Tongue (tissue), 2 donors: ENCODE data around the gene GNGT2. TPM values are rescaled to one million over a fixed set of nuclear protein-coding genes. Genes with fewer than 3 reads are reported as not detected.

ENCODE experiments used
- DNase-seq: peaks from one replicate; pipeline ENCODE4 v3.0.0-alpha.2; 2015
- total RNA-seq: library from RNA; depleted of rRNA; stranded (reverse); fragments of >200 nt; gene quantifications from one replicate; pipeline ENCODE4 v1.2.3, GENCODE V29; 2014

The GNGT2 gene
- total RNA-seq = 0.92 TPM

DNA sequence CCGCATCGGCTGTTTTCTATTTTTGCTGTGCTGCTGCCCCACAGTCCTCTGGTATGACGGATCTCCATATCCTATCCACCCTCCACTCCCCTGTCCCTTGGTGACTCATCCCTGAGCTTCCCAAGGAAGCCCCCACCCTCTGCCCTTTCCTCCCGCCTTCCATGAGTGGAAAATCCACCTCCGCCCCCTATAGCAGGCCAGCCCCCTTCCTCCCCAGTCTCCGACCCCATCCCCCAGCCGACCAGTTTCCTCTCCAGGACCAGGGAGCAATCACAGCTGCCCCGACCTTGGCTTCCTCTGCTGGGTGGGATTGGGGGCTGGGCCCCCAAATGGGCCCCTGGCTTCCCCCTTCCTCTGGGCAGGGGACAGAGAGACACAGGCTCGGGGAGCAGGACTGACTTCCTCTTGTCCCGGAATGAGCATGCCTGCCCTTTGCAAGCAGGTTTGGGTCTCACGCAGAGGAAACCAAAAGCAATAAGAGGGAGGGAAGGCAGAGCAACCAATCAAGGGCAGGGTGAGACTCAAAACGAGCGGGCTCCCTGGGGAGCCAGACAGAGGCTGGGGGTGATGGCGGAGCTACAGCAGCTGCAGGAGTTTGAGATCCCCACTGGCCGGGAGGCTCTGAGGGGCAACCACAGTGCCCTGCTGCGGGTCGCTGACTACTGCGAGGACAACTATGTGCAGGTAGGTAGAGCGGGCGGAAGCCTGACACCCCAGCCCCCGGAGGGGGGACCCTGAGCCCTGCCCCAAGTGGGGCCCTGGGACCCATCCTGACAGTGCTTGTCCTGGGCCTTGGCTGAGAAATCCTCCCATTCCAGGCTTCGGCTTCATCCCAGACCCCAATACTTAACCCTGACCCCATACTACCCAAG, at the start of gene GNGT2, which contains the start of gene ABI3:
TSS of gene GNGT2 (minus strand) at position 417 of the 872 bp plus-strand sequence. CDS start 3,152 bp downstream, outside the sequence.
TSS of gene ABI3 (plus strand) at position 550 of the 872 bp plus-strand sequence. CDS start at position 568, 18 bp downstream.
- peak; percentile 35 for DNase-seq

DNA sequence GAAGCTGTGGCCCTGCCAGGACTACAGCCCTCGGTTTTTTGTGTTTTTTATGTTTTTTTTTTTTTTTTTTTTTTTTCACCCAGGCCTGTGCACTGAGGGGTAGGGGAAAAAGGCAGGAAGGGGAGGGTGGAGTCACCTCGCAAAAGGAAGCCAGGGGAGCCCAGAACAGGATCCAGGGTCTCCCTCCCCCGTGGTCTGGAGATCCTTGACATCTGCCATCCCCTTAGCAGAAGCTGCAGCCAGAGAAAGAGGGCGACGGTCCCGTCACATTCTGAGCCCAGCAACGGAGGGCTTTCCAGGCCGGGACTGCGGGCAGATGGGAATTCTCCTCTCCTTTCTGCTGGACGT, 49.3 kb upstream of the GNGT2 start:
- DNase-seq = no peak

DNA sequence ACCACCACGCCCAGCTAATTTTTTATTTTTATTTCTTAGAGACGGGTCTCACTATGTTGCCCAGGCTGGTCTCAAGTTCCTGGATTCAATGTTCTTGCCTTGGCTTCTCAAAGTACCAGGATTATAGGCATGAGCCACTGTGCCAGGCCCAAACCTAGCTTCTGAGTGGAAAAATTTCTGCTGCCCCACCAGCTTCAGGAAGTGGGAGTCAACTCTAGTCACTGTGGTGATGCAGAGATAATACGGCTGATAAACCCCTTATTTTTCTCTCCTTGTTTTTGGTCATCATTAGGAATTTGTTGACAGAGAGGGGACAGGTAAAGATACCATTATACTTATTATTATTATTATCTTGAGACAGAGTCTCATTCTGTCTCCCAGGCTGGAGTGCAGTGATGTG, 48.0 kb upstream of the GNGT2 start:
- no peak for DNase-seq

DNA sequence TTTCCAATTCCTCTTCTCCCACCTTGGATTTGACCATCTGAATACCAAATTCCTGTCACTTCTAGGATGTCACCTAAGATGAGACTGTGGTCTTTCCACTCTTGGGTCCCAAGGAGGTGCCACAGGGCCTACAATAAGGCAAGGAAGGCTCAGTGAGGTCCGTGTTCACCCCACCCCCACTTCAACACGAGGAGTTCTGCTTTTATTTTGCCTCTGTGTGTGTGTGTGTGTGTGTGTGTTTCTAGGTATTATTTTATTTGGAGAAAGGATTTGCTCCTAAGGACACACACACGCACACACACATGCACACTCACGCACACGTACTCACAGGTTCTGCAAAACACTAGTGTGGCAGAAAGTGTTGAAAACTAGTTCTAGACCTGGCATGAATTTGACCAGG, 44.8 kb upstream of the GNGT2 start:
- DNase-seq = no peak

DNA sequence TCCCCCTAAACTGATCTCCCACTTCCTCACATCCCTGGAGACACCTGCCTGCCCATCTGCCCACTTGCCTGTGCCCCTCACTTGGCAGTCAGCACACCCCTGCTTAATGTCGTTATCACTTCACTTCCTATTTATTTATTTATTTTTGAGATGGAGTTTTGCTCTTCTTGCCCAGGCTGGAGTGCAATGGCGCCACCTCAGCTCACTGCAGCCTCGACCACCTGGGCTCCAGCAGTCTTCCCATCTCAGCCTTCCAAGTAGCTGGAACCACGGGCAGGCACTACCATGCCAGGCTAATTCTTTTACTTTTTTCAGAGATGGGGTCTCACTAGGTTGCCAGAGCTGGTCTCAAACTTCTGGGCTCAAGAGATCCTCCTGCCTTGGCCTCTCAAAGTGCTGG, 43.7 kb upstream of the GNGT2 start:
- DNase-seq = no peak

DNA sequence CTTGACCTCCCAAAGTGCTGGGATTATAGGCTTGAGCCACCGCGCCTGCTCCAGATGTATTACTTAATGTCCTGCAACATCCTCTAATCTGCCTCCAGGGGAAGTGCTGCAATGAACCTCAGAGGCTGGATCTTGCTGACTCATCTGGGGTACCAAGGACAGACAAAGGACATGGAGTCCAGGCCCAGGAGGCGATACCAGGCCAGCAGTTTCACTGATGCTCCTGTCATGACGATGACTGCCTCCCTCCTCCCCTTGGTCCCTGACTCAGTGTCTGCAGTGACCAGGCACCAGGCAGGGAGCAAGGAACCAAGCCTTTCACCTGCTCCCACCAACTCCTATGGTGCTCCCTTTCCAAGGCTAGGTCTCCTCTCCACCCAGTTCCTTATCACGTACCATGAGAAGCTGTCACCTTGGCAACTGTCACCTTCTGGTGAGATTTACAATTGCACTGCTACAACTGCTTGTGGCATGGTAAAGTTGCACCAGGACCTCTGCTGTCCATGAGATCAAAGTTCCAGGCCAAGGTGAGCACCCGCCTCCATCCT, 41.8 kb upstream of the GNGT2 start:
- DNase-seq = no peak

DNA sequence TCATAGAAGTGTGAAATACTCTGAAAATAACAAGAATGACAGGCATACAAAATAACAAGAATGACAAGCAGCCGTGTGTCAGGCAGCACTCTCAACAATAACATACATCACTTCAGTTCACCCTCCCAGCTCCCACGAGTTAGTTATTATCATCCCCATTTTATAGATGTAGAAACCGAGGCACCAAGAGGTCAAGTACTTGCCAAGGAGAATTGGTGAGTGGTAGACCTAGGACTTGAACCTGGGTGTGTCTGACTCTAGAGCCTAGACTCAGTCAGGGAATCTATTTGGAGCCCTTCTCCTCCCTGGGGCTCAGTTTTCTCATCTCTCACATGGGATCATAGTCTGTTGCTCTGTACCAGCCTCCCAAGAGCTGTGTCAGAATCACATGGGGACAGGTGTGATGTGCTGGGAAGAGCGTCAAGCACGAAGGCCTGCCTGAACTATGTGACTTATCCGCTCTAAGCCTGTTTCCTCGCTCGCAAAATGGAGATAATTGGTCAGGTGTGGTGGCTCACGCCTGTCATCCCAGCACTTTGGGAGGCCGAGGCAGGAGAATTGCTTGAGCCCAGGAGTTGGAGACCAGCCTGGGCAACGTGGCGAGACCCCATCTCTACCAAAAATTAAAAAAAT, 39.6 kb upstream of the GNGT2 start:
- no peak for DNase-seq

DNA sequence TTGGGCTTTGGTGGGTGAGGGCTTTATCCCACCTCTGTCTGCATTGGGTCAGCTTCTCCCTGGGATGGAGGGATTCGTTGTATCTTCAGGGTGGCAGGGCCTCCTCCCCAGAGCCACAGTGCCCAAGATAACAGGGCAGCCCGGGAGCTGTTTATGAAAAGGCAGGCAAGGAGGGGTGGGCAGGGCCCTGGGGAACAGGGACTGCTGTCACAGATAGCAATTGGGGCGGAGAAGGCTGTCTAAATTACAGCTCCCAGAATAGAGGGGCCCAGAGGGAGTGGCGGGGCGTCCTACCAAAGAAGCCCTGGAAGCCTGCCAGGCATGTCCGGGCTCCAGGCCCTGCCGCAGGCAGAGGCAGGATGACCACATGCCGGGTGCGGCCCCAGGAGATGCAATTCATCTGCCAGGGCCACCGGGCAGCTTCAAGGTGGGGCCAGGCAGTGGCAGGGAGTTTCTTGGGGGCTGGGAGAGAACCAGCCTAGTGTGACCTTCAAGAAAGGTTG, 39.0 kb upstream of the GNGT2 start:
- DNase-seq = peak; percentile 76

DNA sequence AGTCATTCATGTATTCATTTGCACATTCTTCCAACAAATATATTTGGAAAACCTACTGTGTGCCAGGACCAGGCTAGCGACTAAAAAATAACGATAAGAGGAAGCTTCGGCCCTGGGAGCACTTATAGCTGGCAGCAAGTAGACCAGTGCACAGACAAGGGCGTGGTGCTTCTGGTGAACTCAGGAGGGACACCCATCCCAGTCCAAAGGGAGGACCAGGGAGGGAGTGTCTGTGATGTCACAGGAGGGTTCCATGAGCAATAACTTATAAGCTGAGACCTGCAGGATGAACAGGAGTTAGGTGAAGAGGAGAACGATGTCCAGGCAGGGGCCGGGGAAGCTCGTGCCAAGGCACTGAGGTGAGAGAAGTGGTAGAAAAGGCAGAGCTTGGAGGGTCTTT, 37.6 kb upstream of the GNGT2 start:
- no peak for DNase-seq

DNA sequence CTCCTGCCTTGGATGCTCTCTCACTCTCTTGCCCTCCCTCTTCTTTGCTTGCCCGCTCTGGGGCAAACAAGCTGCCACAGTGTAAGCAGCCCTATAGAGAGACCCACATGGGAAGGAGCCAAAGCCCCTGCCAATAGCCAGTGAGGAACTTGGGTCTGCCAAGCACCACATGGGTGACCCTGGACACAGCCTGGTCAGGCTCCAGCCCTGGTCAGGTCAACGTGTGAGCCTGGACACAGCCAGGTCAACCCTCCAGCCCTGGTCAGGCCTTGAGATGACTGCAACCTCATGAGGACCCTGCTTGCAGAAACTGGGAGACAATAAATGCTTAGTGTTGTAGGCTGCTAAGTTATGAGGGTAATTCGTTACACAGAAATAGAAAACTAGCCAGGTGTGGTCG, 34.5 kb upstream of the GNGT2 start:
- no peak for DNase-seq

DNA sequence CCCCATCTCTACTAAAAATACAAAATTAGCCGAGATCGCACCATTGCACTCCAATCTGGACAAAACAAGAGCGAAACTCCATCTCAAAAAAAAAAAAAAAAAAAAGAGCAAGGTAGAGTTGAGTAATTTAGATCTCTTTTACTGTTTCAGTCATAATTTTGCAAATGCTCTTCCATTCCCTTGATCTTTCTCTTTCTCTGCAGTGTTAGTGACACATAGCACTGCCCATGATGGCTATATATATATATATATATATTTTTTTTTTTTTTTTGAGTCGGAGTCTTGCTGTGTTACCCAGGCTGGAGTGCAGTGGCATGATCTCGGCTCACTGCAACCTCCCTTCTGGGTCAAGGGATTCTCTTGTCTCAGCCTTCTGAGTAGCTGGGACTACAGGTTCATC, 32.4 kb upstream of the GNGT2 start:
- no peak for DNase-seq

DNA sequence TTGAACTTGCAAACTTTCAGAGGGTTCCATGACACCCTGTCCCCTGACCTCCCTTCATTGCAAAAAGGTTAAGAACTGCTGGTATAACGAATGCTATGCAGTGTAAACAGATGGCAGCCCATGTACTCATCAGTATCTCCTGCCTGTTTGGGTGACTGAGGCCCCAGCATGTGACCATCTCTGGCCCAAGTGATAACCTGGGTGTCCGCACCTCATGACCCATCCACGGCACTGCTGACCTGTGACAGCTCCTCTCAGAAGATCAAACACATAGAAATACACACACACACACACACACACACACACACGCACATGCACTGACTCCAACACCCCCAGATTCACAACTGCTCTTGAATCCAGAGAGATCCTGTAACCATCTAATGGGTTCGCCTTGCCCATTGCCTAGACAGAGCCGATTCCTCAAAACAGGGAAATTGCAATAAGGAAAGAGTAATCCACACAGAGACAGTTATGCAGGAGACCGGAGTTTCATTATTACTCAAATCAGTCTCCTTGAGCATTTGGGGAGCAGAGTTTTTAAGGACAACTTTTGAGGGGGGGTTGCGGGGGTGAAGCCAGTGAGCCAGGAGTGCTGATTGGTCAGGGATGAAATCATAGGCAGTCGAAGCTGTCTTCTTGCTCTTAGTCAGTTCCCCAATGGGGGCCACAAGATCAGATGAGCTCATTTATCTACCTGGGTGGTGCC, 31.5 kb upstream of the GNGT2 start:
- no peak for DNase-seq

DNA sequence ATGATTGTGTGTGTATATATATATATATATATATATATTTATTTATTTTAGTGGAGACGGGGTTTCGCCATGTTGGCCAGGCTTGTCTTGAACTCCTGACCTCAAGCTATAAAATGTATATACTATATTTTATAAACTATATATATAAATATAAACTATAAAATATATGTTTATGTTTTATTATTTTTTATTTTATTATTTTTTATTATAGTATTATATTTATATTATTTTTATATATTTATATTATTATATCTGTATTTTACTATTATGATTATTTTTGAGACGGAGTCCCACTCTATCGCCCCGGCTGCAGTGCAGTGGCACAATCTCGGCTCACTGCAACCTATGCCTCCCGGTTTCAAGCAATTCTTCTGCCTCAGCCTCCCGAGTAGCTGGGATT, 30.7 kb upstream of the GNGT2 start:
- DNase-seq = no peak

DNA sequence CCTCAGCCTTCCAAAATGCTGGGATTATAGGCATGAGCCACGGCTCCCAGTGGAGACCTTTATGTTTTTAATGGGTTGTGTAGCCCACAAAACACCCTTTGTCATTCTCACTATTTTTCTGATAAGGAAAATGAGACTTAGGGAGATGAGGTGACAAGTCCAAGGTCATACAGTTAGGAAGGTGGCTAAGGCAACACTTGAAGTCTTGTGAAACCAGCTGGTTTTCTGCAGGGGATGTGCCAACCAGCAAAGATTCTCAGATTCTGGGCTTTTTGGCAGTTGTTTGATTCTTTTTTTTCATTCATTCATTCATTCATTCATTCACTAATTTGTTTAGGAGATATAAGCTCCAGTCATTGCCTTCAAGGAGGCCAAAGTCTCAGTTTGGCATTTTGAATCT, 30.2 kb upstream of the GNGT2 start:
- DNase-seq = no peak

DNA sequence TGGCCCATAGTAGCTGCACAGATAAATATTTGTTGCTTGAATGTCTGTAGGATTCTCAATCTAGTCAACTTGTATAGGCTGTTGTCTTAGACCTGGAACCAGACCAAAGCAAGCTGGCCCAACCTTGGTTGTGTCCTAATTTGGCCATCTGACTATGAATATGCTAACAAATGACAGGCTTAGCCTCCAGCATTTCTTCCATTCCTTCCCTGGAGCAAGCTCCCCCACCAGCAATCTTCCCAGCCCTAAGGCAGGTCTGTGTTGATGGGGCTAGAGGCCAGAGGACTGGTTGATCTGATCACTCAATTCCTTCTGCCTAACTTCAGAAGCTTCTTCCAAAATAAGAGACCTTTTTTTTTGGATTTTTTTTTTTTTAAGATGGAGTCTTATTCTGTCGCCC, 29.6 kb upstream of the GNGT2 start:
- DNase-seq = no peak

DNA sequence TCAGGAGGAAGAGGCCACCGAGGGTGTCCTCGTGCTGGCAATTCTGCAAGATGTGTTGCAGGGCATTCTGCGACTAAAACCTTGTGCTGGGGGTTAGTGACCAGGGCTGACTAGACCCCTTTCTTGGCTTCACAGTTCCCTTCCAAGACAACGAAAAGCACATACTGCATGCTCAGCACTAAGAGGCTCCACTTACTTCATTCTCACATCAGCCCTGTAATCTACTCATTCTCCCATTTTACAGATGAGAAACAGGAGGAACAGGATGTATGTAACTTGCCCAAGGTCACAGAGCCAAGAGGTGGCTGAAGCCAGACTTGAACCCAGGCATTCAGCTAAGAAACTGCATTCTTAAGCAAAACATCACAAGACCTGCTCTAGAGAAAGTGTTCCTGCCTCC, 25.5 kb upstream of the GNGT2 start:
- no peak for DNase-seq

DNA sequence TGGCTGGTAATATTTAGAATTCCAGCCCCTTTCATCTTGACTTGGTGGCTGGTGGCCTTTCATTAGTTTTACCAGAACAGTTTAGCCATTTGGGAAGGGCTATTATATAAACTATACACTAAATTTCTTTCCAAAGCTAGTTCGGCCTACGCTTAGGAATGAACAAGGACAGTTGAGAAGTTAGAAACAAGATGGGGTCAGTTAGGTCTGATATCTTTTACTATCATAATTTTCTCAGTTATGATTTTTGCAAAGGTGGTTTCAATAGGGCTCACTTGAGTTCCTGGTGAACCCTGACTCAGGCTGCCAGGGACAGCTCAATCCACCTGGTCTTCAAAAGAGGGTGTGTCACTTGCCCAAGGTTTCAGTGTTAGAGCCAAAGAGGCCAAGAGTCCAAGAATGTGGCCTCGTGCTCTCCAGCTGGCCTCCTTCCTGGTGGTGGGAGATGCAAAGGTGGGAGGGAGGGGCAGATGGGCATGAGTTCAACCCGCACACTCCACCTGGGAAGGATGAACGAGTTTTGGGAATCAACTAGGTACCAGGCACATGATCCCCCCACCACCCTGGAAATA, 24.2 kb upstream of the GNGT2 start:
- DNase-seq = no peak

DNA sequence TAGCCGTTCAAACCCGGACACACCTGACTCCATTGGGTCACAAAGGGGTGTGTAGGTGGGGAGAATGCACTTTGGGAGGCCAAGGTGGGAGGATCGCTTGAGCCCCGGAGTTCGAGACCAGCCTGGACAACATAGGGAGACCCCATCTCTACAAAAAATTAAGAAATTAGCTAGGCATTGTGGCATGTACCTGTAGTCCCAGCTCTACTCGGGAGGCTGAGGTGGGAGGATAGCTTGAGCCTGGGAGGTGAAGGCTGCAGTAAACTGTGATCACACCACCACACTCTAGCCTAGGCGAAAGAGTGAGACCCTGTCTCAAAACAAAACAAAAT, 21.2 kb upstream of the GNGT2 start:
- DNase-seq = no peak

DNA sequence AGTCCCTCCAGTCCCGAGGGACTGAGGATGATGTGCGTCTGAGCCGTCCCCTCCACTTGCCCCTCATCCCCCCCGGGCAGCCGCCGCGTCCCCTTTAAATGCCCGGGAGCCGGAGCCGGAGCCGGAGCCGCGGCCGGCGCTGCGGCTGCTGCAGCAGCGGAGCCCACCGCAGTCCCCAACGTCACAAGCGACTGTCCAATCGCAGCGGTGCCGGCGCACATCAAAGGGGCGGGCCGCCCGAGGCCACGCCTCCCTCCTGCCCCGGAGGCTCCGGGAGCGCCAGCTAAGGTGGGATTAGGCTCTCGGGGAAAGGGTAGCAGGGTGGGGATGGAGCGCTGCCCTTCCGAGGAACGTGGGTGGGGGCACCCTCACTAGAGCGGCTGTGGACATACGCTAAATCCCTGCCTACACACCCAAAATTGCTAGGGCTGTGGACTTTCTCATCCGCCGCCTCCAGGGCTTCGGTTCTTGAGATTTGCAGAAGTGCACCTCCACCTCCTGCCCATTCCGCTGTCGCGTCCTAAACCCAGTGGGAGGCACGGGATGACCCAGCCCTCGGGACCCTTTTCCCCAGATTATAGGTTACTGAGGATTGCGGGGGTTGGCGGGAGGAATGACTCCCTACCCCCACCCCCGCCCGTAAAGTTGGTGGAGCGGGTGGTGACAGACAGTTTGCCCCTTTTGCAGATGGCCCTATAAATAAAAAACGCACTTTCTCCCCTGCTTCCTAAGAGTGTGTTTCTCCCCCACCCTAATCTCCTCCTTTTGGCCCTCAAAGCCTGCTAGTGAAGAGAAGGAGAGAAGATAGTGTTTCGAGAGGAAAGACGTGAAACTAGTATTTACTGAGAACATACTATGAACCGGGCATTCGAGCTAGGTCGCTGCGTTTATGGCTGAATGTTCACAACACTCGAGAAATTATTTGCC, 20.5 kb upstream of the GNGT2 start, which contains the start of gene PHOSPHO1:
TSS of gene PHOSPHO1 (minus strand) at position 152 of the 927 bp plus-strand sequence. CDS start 4,096 bp downstream, outside the sequence.
- DNase-seq = peak; percentile 91

DNA sequence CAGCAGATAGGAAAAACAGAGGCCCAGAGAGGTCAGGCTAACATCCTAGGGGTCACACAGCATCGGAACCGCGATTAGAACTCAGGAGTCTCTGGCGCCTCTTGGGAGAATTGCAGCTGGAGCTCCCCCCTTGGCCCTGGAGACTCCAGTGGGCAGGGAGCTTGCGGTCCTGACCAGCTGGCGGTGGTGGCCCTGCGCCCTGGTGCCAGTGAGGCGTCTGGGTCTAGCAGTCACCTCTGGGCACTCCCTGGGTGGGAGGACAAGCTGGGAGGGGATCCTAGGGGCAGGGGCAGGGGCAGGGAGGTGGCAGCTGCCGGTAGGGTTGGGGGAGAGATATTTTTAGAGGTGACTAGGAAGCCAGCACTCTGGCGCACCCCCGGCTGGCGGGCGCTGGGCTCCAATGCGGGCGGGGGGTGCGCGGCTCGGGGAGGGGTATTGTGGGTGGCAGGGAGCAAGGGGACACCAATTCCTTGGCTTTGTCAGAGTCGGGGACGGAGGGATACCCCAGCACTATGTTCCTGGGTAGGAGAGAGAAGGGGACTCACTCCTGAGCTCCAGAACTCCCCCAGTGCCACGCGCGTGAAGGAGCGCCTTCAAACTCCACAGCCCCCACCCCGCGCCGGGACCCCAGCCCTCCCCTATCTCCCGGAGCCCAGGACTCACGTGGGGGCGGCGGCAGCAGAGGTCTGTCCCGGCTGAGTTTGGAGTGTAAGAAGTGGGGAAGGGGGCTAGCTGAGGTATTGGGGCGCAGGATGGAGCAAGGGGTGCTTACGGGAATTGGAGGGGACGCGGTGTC, 19.6 kb upstream of the GNGT2 start:
- no peak for DNase-seq
